Neural progenitor cell (in vitro differentiated cells): ENCODE measurements around the gene MAP3K7CL. TPM values are rescaled to one million over a fixed set of nuclear protein-coding genes. Genes with fewer than 3 reads are reported as not detected.
"Not testable (repeated sequence)": the region's sequence is repeated elsewhere in the genome, so short reads cannot be mapped to it uniquely, and the experiment has no call there.

Experiments used
- DNase-seq: peaks from one replicate; pipeline ENCODE4 v3.0.0-alpha.2; 2016; ENCODE audit warnings: low spot score
- H2AFZ ChIP-seq: fragments of 200-600 bp; sonication (generic); replicated peaks from 2 replicates; pipeline ENCODE4 v1.6.1; 2016; ENCODE audit warnings: antibody characterized with exemption
- H3F3A ChIP-seq: fragments of 200-600 bp; sonication (generic); 2 replicates; pipeline ENCODE4 v1.6.1; 2016; ENCODE audit warnings: antibody characterized with exemption, low read depth
- H3K27ac ChIP-seq: fragments of 200-600 bp; sonication (generic); 2 replicates; pipeline ENCODE4 v1.5.1; 2016; ENCODE audit warnings: mild to moderate bottlenecking
- H3K27me3 ChIP-seq: fragments of 200-600 bp; sonication (generic); 2 replicates; pipeline ENCODE4 v1.6.1; 2016; ENCODE audit warnings: mild to moderate bottlenecking, moderate library complexity
- H3K36me3 ChIP-seq: fragments of 200-600 bp; sonication (generic); 2 replicates; pipeline ENCODE4 v1.5.1; 2016
- H3K4me1 ChIP-seq: fragments of 200-600 bp; sonication (generic); 2 replicates; pipeline ENCODE4 v1.6.1; 2016; ENCODE audit warnings: mixed run types
- H3K4me2 ChIP-seq: fragments of 200-600 bp; sonication (generic); 2 replicates; pipeline ENCODE4 v1.6.1; 2016
- H3K4me3 ChIP-seq: fragments of 200-600 bp; sonication (generic); 2 replicates; pipeline ENCODE4 v1.5.1; 2016
- H3K79me2 ChIP-seq: fragments of 200-600 bp; sonication (generic); 2 replicates; pipeline ENCODE4 v1.6.1; 2016; ENCODE audit warnings: low read depth
- H3K9ac ChIP-seq: fragments of 200-600 bp; sonication (generic); 2 replicates; pipeline ENCODE4 v1.6.1; 2016
- H3K9me3 ChIP-seq: fragments of 200-600 bp; sonication (generic); 2 replicates; pipeline ENCODE4 v1.5.1; 2016; ENCODE audit warnings: low read depth
- H4K20me1 ChIP-seq: fragments of 200-600 bp; sonication (generic); 2 replicates; pipeline ENCODE4 v1.6.1; 2016; ENCODE audit warnings: low read depth
- H3K27ac Mint-ChIP-seq: 3 replicates; pipeline ENCODE4 v1.8.0; 2021; ENCODE audit warnings: mixed read lengths
- H3K27me3 Mint-ChIP-seq: 2 replicates; pipeline ENCODE4 v1.8.0; 2022; ENCODE audit warnings: low read depth, mild to moderate bottlenecking, inconsistent platforms, moderate library complexity, mixed read lengths; ENCODE audit not compliant: insufficient read depth
- H3K36me3 Mint-ChIP-seq: 3 replicates; pipeline ENCODE4 v1.8.0; 2021; ENCODE audit warnings: mixed read lengths
- H3K4me1 Mint-ChIP-seq: 3 replicates; pipeline ENCODE4 v1.8.0; 2021; ENCODE audit warnings: mixed read lengths
- H3K4me3 Mint-ChIP-seq: 3 replicates; pipeline ENCODE4 v1.8.0; 2021; ENCODE audit warnings: mild to moderate bottlenecking, moderate library complexity, mixed read lengths
- H3K9me3 Mint-ChIP-seq: 3 replicates; pipeline ENCODE4 v1.8.0; 2020; ENCODE audit warnings: mixed read lengths
- CTCF ChIP-seq: fragments of 200-600 bp; sonication (generic); IDR thresholded peaks from 2 replicates; pipeline ENCODE4 v1.5.1; 2017; ENCODE audit warnings: antibody characterized with exemption, mild to moderate bottlenecking
- EZH2 ChIP-seq: fragments of 200-600 bp; sonication (generic); IDR thresholded peaks from 2 replicates; pipeline ENCODE4 v1.6.1; 2017; ENCODE audit warnings: antibody characterized with exemption, mild to moderate bottlenecking, moderate library complexity
- EZH2phosphoT487 ChIP-seq: fragments of 200-600 bp; sonication (generic); IDR thresholded peaks from 2 replicates; pipeline ENCODE4 v1.6.1; 2017; ENCODE audit warnings: antibody characterized with exemption
- total RNA-seq: library from RNA; depleted of rRNA; stranded (reverse); fragments of >200 nt; gene quantifications from 2 replicates; pipeline ENCODE4 v1.2.3, GENCODE V29; 2015; ENCODE audit warnings: low replicate concordance

MAP3K7CL gene
- total RNA-seq, 1 donor from 2014 or later, result not detected

GRCh38 chr21:29157080-29157479 lies 26.6 kb downstream of the MAP3K7CL start:
- no peak overlapping the region for H3K4me3 ChIP-seq
- H3K9ac ChIP-seq, result no peak overlapping the region
- H3K27ac ChIP-seq, result no peak overlapping the region
- H3K9me3 ChIP-seq, result no peaks in the 10 kb centered on the region
- no peaks in the 10 kb centered on the region for H4K20me1 ChIP-seq
- DNase-seq, result no peak
- H3K4me2 ChIP-seq, result no peak overlapping the region
- Mint-ChIP-seq H3K36me3 (no peaks in the 10 kb centered on the region), H3K9me3 (no peaks in the 10 kb centered on the region), H3K27ac (no peak overlapping the region), H3K27me3 (peaks cover 2% of the 10 kb centered on the region), H3K4me3 (no peak overlapping the region), H3K4me1 (peaks cover 9% of the 10 kb centered on the region)
- peaks cover 16% of the 10 kb centered on the region for H3K4me1 ChIP-seq
- H2AFZ ChIP-seq, result no peak overlapping the region
- peaks cover 18% of the 10 kb centered on the region for H3K27me3 ChIP-seq
- H3F3A ChIP-seq, result peaks cover 6% of the 10 kb centered on the region
- TF ChIP-seq CTCF (no peak), EZH2 (no peak), EZH2phosphoT487 (no peak)
- no peaks in the 10 kb centered on the region for H3K79me2 ChIP-seq
- no peaks in the 10 kb centered on the region for H3K36me3 ChIP-seq

- H3K4me3 ChIP-seq, result no peak overlapping the region
- no peaks in the 10 kb centered on the region for H3K9me3 ChIP-seq
- no peak for DNase-seq
- H3K4me2 ChIP-seq, result peak overlapping the region; percentile 62
- no peak overlapping the region for H3K27ac Mint-ChIP-seq
- H3K36me3 ChIP-seq, result no peaks in the 10 kb centered on the region
- no peak overlapping the region for H3K9ac ChIP-seq
- H2AFZ ChIP-seq, result no peak overlapping the region
- peaks cover 2% of the 10 kb centered on the region for H3K27me3 Mint-ChIP-seq
- peak overlapping the region; percentile 73 for H3K27ac ChIP-seq
- peaks cover 16% of the 10 kb centered on the region for H3K27me3 ChIP-seq
- H3K79me2 ChIP-seq, result no peaks in the 10 kb centered on the region
- H3K36me3 Mint-ChIP-seq, result no peaks in the 10 kb centered on the region
- no peak for TF ChIP-seq EZH2
- TF ChIP-seq EZH2phosphoT487, result no peak
- TF ChIP-seq CTCF, result no peak
- H3K9me3 Mint-ChIP-seq, result no peaks in the 10 kb centered on the region
- peaks cover 16% of the 10 kb centered on the region for H3K4me1 ChIP-seq
- H3K4me3 Mint-ChIP-seq, result no peak overlapping the region
- H3F3A ChIP-seq, result peaks cover 6% of the 10 kb centered on the region
- no peaks in the 10 kb centered on the region for H4K20me1 ChIP-seq
- H3K4me1 Mint-ChIP-seq, result peaks cover 9% of the 10 kb centered on the region
These were observed 29.4 kb downstream of the MAP3K7CL start for GRCh38 chr21:29159842-29160241.

- not testable (repeated sequence) for H3F3A ChIP-seq, H4K20me1 ChIP-seq, DNase-seq, H3K4me3 ChIP-seq, H3K27ac Mint-ChIP-seq, H3K27me3 Mint-ChIP-seq, H2AFZ ChIP-seq, H3K4me2 ChIP-seq, H3K4me1 Mint-ChIP-seq, H3K27ac ChIP-seq, H3K79me2 ChIP-seq, H3K9me3 ChIP-seq, H3K36me3 Mint-ChIP-seq, H3K9me3 Mint-ChIP-seq, H3K9ac ChIP-seq, H3K4me3 Mint-ChIP-seq, H3K36me3 ChIP-seq, H3K27me3 ChIP-seq
- H3K4me1 ChIP-seq, result peaks cover 16% of the 10 kb centered on the region
These were observed 32.4 kb downstream of the MAP3K7CL start for GRCh38 chr21:29162825-29163224.

GRCh38 chr21:29163341-29164115 lies 33.1 kb downstream of the MAP3K7CL start:
- no peak for DNase-seq
- peaks cover 3% of the 10 kb centered on the region for H3K27me3 Mint-ChIP-seq
- Histone ChIP-seq H3K4me3 (no peak overlapping the region), H3K36me3 (no peaks in the 10 kb centered on the region), H3K4me1 (peaks cover 16% of the 10 kb centered on the region), H2AFZ (no peak overlapping the region), H3K27ac (no peak overlapping the region), H3K9ac (no peak overlapping the region), H3K4me2 (no peak overlapping the region), H3K27me3 (no peaks in the 10 kb centered on the region), H3K79me2 (no peaks in the 10 kb centered on the region), H3F3A (peaks cover 6% of the 10 kb centered on the region), H4K20me1 (no peaks in the 10 kb centered on the region), H3K9me3 (no peaks in the 10 kb centered on the region)
- H3K36me3 Mint-ChIP-seq, result no peaks in the 10 kb centered on the region
- H3K4me3 Mint-ChIP-seq, result no peak overlapping the region
- no peak overlapping the region for H3K27ac Mint-ChIP-seq
- no peak for TF ChIP-seq EZH2phosphoT487
- no peak for TF ChIP-seq EZH2
- TF ChIP-seq CTCF, result no peak
- peaks cover 9% of the 10 kb centered on the region for H3K4me1 Mint-ChIP-seq
- H3K9me3 Mint-ChIP-seq, result no peaks in the 10 kb centered on the region
